DND-41 (cell line): Measurements from ENCODE around the gene PCDHA4.

Experiments used
- CTCF ChIP-seq: IDR thresholded peaks from 2 replicates; pipeline ENCODE4 v1.5.1; 2012; ENCODE audit warnings: borderline replicate concordance, low read length, moderate library complexity, mild to moderate bottlenecking; ENCODE audit not compliant: poor library complexity, severe bottlenecking; ENCODE audit errors: extremely low read depth
- EZH2 ChIP-seq: IDR thresholded peaks from 3 replicates; pipeline ENCODE4 v1.6.1; 2012; ENCODE audit warnings: borderline replicate concordance, low read depth, mild to moderate bottlenecking, moderate library complexity, low read length, inconsistent platforms; ENCODE audit not compliant: severe bottlenecking

DNA sequence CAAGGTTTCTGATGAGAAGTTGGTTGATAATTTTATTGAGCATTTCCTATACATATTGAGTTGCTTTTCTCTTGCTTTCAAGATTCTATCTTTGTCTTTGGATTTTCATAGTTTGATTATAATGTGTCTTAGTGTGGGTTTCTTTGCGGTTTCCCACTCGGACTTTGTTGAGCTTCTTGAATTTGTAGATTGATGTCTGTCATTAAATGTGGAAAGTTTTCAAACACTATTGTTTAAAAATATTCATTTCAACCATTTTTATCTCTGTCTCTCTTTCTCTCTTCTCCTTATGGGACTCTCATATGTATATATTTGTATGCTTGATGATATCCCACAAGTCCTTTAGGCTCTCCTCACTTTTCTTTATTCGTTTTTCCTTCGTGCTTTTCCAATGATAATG lies 39.4 kb upstream of the PCDHA4 start:
- no peak for TF ChIP-seq CTCF
- no peak for TF ChIP-seq EZH2
